Measurements from ENCODE around the gene MFN2.
"Not testable (repeated sequence)": the region's sequence is repeated elsewhere in the genome, so short reads cannot be mapped to it uniquely, and the experiment has no call there.

Gene MFN2

DNA sequence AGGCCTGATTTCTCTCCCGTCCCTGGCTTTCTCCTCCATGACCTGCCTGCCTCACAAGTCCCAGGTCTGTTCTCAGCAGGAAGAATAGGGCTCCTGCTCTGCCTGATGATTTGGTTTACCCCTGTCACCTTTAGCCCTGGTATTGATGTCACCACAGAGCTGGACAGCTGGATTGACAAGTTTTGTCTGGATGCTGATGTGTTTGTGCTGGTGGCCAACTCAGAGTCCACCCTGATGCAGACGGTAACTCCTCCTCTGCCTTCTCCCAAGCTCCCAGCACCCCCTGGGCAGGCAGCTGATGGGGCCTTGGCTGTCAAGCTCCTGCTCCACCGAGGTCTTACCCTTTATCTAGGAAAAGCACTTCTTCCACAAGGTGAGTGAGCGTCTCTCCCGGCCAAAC is 18.4 kb downstream of the MFN2 start:
- DNase-seq (ENCODE audit: low read depth): no peak

- DNase-seq (ENCODE audit: low read depth): no peak
These were observed 19.0 kb downstream of the MFN2 start for GRCh38 chr1:11999236-11999635.

GRCh38 chr1:12001249-12001917 is 21.1 kb downstream of the MFN2 start:
- DNase-seq (ENCODE audit: low read depth): no peak

DNA sequence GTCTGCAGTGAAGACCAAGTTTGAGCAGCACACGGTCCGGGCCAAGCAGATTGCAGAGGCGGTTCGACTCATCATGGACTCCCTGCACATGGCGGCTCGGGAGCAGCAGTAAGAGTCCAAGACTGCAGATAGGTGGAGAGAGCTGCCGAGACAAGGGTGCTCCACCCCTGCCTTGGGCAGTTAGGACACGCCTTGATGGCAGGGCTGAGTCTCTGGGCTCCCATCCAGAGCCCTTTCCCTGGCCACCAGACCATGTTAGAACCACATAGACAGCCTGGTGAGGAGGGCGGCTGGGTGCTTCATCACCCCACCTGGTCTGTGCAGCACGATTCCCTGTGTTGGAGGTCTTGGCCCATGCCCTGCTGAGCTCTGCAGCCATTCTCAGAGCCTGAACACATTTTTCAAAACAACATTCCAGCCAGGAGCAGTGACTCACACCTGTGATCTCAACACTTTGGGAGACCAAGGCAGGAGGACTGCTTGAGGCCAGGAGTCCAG is 21.8 kb downstream of the MFN2 start:
- no peak for DNase-seq (ENCODE audit: low read depth)

GRCh38 chr1:12003762-12004161 is 23.5 kb downstream of the MFN2 start:
- no peak for DNase-seq (ENCODE audit: low read depth)

DNA sequence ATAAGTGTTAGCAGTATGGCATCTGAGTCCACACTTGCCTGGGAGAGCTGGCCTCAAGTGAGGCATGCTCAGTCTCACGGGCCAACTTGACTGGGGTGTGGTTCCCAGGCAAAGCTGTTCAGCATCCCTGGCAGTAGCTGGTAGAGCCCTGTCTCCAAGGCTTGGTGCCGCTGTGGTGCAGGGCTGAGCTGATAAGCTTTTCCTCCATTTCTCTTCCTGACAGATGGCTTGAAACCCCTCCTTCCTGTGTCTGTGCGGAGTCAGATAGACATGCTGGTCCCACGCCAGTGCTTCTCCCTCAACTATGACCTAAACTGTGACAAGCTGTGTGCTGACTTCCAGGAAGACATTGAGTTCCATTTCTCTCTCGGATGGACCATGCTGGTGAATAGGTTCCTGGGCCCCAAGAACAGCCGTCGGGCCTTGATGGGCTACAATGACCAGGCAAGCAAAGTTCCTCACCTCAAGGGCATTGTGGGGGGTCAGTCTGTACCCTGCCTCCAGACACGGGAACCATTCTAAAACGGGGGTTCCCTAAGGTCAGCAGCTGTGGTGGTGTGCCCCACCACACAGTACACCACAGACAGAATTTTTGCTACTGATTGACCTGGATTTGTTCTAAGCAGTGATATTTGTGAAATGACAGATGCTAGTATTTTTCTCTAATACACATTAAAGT is 25.4 kb downstream of the MFN2 start:
- no peak for DNase-seq (ENCODE audit: low read depth)

- no peak for DNase-seq (ENCODE audit: low read depth)
These were observed 26.1 kb downstream of the MFN2 start for GRCh38 chr1:12006167-12006921.

DNA sequence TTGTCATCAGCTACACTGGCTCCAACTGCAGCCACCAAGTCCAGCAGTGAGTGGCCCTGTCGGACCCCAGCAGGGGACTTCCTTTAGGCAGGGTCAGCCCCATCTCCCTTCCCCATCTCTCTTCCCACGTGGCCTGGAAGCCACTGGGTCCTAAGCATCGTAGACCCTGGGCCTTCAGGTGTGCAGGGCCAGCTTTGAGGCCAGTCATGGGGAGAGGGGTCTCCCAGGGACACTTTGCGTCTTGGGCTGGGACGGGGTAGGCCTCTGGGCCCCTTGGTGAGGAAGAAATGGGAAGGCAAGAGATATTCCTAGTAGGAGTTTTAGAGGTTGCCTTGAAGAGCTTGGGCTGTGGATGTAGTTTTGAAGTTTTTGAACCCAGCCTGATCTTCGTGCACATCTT is 27.0 kb downstream of the MFN2 start:
- DNase-seq (ENCODE audit: low read depth): no peak

DNA sequence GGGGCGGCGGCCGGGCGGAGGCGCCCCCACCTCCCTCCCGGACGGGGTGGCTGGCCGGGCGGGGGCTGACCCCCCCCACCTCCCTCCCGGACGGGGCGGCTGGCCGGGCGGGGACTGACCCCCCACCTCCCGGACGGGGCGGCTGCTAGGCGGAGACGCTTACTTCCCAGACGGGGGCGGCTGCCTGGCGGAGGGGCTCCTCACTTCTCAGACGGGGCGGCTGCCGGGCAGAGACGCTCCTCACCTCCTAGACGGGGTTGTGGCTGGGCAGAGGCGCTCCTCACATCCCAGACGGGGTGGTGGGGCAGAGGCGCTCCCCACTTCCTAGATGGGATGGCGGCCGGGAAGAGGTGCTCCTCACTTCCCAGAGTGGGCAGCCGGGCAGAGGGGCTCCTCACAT is 28.1 kb downstream of the MFN2 start:
- not testable (repeated sequence) for DNase-seq (ENCODE audit: low read depth)

- DNase-seq (ENCODE audit: low read depth): no peak
These were observed 29.2 kb downstream of the MFN2 start for GRCh38 chr1:12009318-12009947.

DNA sequence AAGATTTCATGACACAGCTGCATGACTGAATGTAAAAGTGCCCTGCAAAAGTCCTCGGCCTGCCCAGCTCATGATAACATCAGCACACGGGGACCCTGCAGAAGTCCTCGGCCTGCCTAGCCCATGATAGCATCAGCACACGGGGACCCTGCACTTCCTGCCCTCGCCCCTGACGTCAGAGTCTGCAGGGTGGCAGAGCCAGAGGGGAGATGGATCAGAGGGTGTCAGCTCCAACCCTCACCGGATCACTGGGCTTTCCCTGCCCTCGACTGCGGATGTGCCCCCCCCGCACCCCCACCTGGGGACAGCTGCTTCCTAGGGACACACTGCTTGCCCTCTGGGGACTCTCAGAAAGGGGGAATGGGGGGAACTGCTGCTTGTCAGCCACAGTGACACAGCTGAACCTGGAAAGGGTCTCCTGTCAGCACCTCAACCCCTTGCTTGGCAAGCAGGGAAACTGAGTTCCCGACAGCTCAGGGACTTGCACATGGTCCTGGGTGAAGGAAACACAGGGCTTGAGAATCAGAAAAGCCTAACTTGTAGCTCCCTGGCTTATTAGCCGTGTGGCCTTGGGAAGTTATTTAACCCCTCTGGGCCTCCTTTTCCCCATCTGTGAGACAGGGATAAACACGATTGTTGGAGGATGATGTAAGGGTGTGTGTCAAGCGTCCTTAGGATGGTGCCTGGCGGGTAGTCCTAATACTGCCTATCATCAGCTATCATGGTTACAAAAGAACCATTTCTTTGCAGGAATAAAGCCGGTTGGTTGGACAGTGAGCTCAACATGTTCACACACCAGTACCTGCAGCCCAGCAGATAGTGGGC is 30.7 kb downstream of the MFN2 start:
- DNase-seq (ENCODE audit: low read depth): no peak

GRCh38 chr1:12011998-12012397 is 31.8 kb downstream of the MFN2 start:
- no peak for DNase-seq (ENCODE audit: low read depth)

DNA sequence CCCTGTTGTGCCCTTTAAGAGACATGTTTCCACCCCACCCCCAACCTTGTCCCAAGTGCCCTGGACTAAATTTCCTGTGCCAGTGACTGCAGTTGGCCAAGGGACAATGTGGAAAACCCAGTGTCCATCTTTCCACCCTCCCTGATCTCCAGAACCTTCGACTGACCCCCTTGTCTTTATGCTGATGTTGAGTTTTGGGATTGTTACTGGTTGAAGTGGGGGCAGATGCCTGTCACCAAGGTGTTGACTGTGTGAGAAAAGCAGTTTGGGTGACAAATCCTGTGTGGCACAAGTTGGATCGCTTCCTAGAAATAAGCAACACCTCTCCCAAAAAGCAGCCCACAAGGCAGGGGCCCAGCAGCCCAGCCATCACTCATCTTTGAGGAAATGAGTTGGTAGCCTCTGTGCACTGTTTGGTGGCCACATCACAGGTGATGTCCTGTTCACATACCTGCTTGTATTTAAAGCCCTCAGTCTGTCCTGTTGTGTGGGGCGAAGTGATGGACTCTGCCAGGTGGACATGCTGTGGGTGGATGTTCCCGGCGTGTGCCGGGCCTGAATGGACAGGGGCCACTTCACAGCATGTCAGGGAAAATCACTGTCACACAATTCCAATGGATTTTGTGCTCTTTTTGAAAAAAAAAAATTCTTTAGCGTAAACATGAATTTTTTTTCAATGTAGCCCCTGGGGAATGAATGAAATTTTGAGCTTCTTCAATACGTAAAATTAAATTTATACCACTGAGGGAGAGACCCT is 32.5 kb downstream of the MFN2 start:
- DNase-seq (ENCODE audit: low read depth): no peak

- DNase-seq (ENCODE audit: low read depth): no peak
These were observed 34.1 kb downstream of the MFN2 start for GRCh38 chr1:12014141-12014991.

DNA sequence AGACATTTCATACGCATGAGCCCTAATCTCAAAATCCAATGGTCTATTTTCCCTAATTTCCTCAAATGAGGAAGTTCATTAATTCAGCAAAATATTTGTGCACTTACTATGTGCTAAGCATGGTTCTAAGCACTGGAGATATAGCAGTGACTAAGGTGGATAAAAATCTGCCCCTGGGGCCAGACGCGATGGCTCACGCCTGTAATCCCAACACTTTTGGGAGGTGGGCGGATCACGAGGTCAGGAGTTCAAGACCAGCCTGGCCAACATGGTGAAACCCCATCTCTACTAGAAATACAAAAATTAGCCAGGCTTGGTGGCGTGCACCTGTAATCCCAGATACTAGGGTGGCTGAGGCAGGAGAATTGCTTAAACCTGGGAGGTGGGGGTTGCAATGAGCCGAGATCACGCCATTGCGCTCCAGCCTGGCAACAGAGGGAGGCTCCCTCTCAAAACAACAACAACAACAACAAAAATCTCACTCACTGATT is 34.8 kb downstream of the MFN2 start:
- DNase-seq (ENCODE audit: low read depth): no peak

- DNase-seq (ENCODE audit: low read depth): no peak
These were observed 35.3 kb downstream of the MFN2 start for GRCh38 chr1:12015499-12015898.

- DNase-seq (ENCODE audit: low read depth): no peak
These were observed 35.9 kb downstream of the MFN2 start for GRCh38 chr1:12016182-12016581.

GRCh38 chr1:12019858-12020509 is 39.7 kb downstream of the MFN2 start:
- no peak for DNase-seq (ENCODE audit: low read depth)

DNA sequence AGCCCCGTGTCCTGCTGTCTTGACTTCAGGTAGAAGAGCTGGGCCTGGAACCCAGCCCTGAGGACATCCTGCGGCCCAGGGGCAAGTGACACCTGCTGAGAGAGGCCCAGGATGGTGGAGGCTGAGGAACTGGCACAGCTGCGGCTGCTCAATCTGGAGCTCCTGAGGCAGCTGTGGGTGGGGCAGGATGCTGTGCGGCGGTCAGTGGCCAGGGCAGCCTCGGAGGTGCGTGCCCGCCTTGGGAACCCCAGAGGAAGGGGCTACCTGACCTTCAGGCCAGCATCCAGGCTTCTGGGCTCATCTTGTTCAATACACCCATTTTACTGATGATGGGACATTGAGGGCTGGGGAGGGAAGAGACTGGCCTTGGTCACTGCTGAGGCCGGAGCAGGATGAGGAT is 41.4 kb downstream of the MFN2 start:
- no peak for DNase-seq (ENCODE audit: low read depth)
